Measurements from ENCODE around the gene FLII. TPM values are rescaled to one million over a fixed set of nuclear protein-coding genes. Genes with fewer than 3 reads are reported as not detected.

Gene FLII
- total and polyA plus RNA-seq, 2 donors (not counting 3 experiments of a cell fraction or from before 2014, with no cell fraction given) = 397 to 582 TPM

DNA sequence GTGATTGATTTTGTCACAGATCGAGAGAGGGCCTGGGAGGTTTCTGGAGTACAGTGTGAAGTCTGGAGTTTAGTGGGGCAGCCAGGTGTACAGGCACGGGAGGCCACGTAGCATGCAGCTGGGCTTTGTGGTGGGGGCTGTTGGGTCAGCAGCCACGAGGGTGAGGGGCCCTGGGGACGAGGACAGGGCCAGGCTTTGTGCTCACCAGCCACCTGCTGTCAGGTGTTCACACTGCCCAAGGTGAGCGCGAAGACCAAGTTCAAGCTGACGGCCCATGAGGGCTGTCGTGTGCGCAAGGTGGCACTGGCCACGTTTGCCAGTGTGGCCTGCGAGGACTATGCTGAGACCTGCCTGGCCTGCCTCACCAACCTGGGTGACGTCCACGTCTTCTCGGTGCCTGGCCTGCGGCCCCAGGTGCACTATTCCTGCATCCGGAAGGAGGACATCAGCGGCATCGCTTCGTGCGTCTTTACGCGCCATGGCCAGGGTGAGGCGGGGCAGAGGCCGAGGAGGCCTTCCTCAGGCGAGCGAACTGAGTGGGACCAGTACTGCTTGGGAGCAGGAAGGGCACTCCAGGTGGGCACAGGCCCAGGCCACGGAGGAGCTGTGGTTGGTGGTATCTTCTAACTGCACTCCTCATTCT, 17.2 kb downstream of the FLII start:
- peaks cover 10 to 61% of the 10 kb centered on the region in 2 experiments for H3K36me3 ChIP-seq (ENCODE audit: control insufficient read depth in 2 of 2, extremely low read depth in 1 of 2, insufficient read depth in 2 of 2, low read length in 2 of 2)

DNA sequence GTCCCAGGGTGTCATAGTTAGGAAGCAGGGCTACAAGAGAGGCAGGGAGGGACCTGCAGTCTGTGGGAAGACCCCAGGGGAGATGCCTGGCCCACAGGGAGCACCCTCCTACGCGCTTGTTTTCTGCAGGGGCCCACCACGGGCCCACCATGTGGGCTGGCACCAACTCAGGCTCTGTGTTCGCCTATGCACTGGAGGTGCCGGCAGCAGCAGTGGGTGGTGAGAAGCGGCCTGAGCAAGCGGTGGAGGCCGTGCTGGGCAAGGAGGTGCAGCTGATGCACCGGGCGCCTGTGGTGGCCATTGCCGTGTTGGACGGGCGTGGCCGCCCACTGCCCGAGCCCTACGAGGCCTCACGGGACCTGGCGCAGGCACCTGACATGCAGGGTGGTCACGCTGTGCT, 18.1 kb downstream of the FLII start:
- Histone ChIP-seq H2AFZ (ENCODE audit: low read depth, low read length) (no peak overlapping the region), H3K36me3 (ENCODE audit: control insufficient read depth in 2 of 2, extremely low read depth in 1 of 2, insufficient read depth in 2 of 2, low read length in 2 of 2) (peaks cover 7 to 54% of the 10 kb centered on the region in 2 experiments), H3K9ac (replicated peaks; ENCODE audit: extremely low read depth, insufficient read depth, low read length) (no peak overlapping the region), H3K4me2 (ENCODE audit: insufficient read depth, low read length) (no peak overlapping the region), H3K4me1 (ENCODE audit: control insufficient read depth, extremely low read depth, insufficient read depth, low read length) (peaks cover 9% of the 10 kb centered on the region), H4K20me1 (replicated peaks; ENCODE audit: control insufficient read depth, extremely low read depth, insufficient read depth, low read length) (no peaks in the 10 kb centered on the region), H3K27ac (ENCODE audit: insufficient read depth, low read depth, low read length) (no peak overlapping the region), H3K4me3 (replicated peaks in 1 of 3; ENCODE audit: insufficient read depth in 1 of 3, low read depth in 1 of 3, low read length in 3 of 3) (no peak overlapping the region), H3K79me2 (ENCODE audit: control insufficient read depth, insufficient read depth, low read length) (no peaks in the 10 kb centered on the region), H3K27me3 (ENCODE audit: control insufficient read depth in 2 of 2, insufficient read depth in 2 of 2, low read length in 2 of 2) (no peaks in the 10 kb centered on the region), H3K9me1 (replicated peaks; ENCODE audit: control insufficient read depth, extremely low read depth, insufficient read depth, low read length) (no peaks in the 10 kb centered on the region), H3K9me3 (replicated peaks; ENCODE audit: control insufficient read depth, insufficient read depth, low read length) (no peaks in the 10 kb centered on the region)
- TF ChIP-seq GATA2 (IDR thresholded peaks at IDR 0.05; ENCODE audit: insufficient read depth, insufficient read length, low read depth, low read length) (no peak), JUN (IDR thresholded peaks at IDR 0.05; ENCODE audit: borderline replicate concordance, insufficient read depth, insufficient read length, low read depth) (no peak), POLR2AphosphoS5 (IDR thresholded peaks at IDR 0.05; ENCODE audit: insufficient read depth, low read depth, low read length) (no peak), POLR2A (IDR thresholded peaks at IDR 0.05; ENCODE audit: low read depth, low read length) (no peak), EZH2 (IDR thresholded peaks at IDR 0.05; ENCODE audit: borderline replicate concordance, low read depth, low read length, severe bottlenecking) (no peak), FOS (IDR thresholded peaks at IDR 0.05; ENCODE audit: borderline replicate concordance, insufficient read depth, low read length) (no peak), MYC (IDR thresholded peaks at IDR 0.05; ENCODE audit: low read depth, low read length) (no peak)
- TF ChIP-seq, protein P1, sequence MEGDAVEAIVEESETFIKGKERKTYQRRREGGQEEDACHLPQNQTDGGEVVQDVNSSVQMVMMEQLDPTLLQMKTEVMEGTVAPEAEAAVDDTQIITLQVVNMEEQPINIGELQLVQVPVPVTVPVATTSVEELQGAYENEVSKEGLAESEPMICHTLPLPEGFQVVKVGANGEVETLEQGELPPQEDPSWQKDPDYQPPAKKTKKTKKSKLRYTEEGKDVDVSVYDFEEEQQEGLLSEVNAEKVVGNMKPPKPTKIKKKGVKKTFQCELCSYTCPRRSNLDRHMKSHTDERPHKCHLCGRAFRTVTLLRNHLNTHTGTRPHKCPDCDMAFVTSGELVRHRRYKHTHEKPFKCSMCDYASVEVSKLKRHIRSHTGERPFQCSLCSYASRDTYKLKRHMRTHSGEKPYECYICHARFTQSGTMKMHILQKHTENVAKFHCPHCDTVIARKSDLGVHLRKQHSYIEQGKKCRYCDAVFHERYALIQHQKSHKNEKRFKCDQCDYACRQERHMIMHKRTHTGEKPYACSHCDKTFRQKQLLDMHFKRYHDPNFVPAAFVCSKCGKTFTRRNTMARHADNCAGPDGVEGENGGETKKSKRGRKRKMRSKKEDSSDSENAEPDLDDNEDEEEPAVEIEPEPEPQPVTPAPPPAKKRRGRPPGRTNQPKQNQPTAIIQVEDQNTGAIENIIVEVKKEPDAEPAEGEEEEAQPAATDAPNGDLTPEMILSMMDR (IDR thresholded peaks at IDR 0.05; ENCODE audit: extremely low read depth in 1 of 2, insufficient read depth in 1 of 2, low read depth in 1 of 2, low read length in 2 of 2) = no peak
- TF ChIP-seq, protein P2, sequence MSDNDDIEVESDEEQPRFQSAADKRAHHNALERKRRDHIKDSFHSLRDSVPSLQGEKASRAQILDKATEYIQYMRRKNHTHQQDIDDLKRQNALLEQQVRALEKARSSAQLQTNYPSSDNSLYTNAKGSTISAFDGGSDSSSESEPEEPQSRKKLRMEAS (IDR thresholded peaks at IDR 0.05; ENCODE audit: insufficient read depth, insufficient read length) = no peak
- no TSS peak for BruUV-seq (replicated peaks)
- intact Hi-C loops (cut with micrococcal nuclease) = no loop called here
- CTCF ChIA-PET = no interaction called here
- dilution Hi-C loops (cut with MboI; ENCODE audit: extremely low pct_ligation_motif_present, low sequenced_read_pairs) = no loop called here
- POLR2A ChIA-PET = no interaction called here
- no peak for FAIRE-seq
- DNase-seq (ENCODE audit: low read depth, low spot score) = no peak

More for the DNA sequence above, 17.2 kb downstream of the FLII start:
- Histone ChIP-seq H3K9ac (replicated peaks; ENCODE audit: extremely low read depth, insufficient read depth, low read length) (no peak overlapping the region), H4K20me1 (replicated peaks; ENCODE audit: control insufficient read depth, extremely low read depth, insufficient read depth, low read length) (no peaks in the 10 kb centered on the region), H3K27ac (ENCODE audit: insufficient read depth, low read depth, low read length) (no peak overlapping the region), H3K79me2 (ENCODE audit: control insufficient read depth, insufficient read depth, low read length) (no peaks in the 10 kb centered on the region), H3K4me2 (ENCODE audit: insufficient read depth, low read length) (no peak overlapping the region), H3K4me1 (ENCODE audit: control insufficient read depth, extremely low read depth, insufficient read depth, low read length) (no peaks in the 10 kb centered on the region), H3K9me1 (replicated peaks; ENCODE audit: control insufficient read depth, extremely low read depth, insufficient read depth, low read length) (no peaks in the 10 kb centered on the region), H3K9me3 (replicated peaks; ENCODE audit: control insufficient read depth, insufficient read depth, low read length) (no peaks in the 10 kb centered on the region), H2AFZ (ENCODE audit: low read depth, low read length) (no peak overlapping the region), H3K27me3 (ENCODE audit: control insufficient read depth in 2 of 2, insufficient read depth in 2 of 2, low read length in 2 of 2) (no peaks in the 10 kb centered on the region), H3K4me3 (replicated peaks in 1 of 3; ENCODE audit: insufficient read depth in 1 of 3, low read depth in 1 of 3, low read length in 3 of 3) (no peak overlapping the region)
- no peak for TF ChIP-seq EZH2 (IDR thresholded peaks at IDR 0.05; ENCODE audit: borderline replicate concordance, low read depth, low read length, severe bottlenecking)
- FAIRE-seq (no peak), DNase-seq (ENCODE audit: low read depth, low spot score) (no peak)
- dilution Hi-C loops (cut with MboI; ENCODE audit: extremely low pct_ligation_motif_present, low sequenced_read_pairs) (no loop called here), intact Hi-C loops (cut with micrococcal nuclease) (no loop called here)
- no TSS peak for BruUV-seq (replicated peaks)
- ChIA-PET CTCF (no interaction called here), POLR2A (no interaction called here)

All from endothelial cell of umbilical vein (primary cell).